HG03469 (cell line): Measurements from ENCODE around the gene ADCY5.
"Not testable (repeated sequence)": the region's sequence is repeated elsewhere in the genome, so short reads cannot be mapped to it uniquely, and the experiment has no call there.

Source experiments
- ATAC-seq: cut with Tn5 transposase; IDR thresholded peaks from one replicate; pipeline ENCODE4 v1.9.1; 2021; ENCODE audit warnings: mild to moderate bottlenecking, moderate library complexity, moderate number of reproducible peaks; ENCODE audit not compliant: unreplicated experiment

Gene ADCY5

DNA sequence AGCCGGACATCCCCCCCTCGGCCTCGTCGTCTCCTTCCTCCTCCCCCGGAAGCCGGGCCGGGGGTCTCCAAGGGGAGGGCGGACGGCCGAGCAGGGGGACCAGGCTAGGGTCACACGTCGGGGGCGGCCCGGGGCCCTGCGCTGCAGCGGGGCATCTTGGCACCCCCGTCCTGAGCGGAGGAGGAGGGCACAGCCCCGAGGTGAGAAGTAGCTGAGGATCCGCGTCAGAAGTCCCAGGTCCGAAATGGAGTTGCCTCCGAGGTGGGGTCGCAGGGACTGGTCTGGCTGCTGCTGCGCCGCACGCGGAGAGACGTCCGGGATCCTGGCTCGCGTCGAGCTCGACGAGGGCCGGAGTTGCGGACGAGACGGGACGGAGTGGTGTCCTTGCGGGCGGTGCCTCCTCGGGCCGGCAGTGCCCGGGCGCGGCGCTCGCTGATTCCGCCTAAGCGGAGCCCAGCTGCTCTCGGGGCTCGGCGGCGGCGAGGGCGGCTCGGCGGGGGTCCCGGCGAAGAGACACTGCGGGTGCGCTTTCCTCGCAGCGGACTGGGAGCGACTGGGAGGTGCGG, at the start of gene ADCY5:
Gene ADCY5, minus strand, starts transcription at position 555 of the 566 bp plus-strand sequence. Its CDS starts 545 bp downstream, at position 10.
- ATAC-seq: no peak

DNA sequence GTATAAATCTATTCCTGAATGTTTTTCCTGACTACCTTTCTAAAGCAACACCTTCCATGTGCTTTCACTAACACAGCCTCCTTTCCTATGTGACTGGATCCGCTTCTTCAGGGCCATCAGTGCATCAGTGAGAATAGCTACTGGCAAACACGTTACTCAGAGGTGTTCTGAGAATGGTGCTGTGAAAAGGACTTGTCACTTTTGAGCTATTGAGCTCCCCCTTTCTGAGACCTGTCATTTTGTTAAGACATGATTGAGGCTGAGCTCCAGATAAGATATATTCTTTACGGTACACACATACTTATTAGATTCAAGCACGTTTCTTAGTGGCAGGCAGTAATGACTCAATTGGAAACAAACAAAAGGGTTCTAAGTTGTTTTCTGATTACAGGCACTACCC, 45.0 kb upstream of the ADCY5 start:
- no peak for ATAC-seq

DNA sequence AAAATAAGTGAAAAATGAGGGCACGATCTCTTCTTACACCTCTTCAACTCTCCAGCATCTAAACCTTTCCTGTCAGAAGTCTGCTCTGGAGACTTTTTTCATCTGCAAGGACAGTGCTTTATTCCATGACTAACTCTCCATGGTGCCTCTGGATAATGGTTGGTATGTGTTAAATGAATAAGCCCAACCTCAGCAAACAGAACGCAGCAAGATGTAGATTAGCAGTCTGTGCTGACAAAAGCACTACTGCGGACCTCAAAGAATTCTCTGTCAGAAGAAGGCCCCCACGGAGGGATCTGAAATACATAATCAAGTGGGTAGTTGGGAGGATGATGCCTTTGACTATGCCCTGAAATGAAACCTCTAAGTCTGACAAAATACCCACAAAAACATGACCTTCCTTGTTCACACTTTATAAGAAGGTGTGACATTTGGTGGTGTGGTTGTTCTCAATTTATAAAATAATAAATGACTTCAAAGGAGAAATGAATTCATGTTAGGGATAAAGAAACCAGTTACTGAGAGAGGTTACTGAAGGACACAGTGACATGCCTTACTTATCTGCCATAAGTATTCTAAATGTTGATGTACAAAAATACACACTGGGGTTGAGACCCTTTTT, 43.2 kb upstream of the ADCY5 start:
- no peak for ATAC-seq

DNA sequence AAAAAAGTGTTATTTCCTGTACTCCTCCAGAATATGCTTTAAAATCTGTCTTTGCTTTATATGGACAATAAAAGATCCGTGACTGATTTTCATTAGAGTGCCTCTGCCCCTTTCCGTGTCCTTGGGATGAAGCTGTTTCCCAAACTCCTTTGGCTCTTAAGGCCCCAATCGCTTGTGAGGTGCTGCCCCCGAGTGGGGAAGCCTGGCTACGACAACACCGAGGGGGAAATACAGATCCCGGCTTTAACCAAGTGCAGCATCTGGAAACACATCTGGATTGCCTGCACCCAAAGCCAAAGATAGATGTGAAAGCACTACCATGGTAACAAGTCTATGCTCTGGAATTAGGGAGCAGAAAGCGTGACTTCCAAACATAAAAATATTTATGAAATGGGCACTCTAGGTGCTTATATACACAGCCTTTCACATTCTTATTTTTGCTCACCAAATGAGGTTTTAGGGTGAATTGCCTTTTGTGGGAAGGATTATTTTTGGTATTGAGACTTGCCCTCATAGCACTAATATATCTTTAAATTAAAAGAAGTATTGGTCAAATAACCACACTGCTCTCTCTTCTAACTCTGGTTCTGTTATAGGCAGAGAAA, 40.6 kb upstream of the ADCY5 start:
- ATAC-seq: no peak

DNA sequence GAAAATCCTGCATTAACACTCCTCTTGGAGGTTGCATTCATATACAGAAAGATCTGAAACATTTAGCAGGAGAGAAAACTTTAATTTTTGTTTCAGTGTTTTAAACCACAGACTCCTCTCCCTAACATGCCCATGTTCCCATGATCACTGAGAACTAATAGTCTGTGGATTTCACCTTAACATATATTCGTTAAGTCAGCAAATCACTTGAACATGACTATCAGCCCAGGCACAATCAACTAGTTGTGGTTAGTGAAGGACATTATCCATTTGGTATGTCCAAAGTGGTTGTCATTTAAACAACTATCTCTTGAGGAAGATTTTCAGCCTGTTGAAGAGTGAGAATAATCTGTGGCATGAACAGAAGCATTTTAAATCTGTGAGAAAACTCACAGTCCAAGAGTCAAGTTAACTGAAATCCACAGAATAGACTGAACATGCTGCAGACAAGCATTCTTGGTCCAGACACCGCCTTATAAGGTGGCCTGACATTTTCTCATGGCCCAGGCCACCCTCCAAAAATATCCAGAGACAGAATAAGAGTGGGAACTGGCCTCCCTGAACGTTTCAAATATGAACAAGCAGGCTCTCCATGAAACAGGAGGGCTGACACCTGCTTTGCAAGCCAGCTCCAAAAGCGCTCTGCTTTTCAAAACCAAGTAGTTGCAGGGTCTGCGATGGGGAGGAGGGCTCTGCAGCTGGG, 39.9 kb upstream of the ADCY5 start:
- ATAC-seq: no peak

DNA sequence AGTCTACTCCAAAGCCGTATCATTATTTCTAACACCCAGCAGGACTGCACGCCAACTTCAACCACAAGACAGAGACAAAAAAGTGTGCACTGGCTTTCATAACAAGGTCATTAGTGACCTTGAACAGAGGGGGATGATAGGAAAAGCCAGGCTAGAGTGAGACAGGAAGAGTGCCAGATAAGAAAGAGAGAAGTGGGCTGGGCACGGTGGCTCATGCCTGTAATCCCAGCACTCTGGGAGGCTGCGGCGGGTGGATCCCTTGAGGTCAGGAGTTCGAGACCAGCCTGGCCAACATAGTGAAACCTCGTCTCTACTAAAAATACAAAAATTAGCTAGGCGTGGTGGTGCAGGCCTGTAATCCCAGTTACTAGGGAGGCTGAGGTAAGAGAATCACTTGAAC, 38.2 kb upstream of the ADCY5 start:
- ATAC-seq: not testable (repeated sequence)

DNA sequence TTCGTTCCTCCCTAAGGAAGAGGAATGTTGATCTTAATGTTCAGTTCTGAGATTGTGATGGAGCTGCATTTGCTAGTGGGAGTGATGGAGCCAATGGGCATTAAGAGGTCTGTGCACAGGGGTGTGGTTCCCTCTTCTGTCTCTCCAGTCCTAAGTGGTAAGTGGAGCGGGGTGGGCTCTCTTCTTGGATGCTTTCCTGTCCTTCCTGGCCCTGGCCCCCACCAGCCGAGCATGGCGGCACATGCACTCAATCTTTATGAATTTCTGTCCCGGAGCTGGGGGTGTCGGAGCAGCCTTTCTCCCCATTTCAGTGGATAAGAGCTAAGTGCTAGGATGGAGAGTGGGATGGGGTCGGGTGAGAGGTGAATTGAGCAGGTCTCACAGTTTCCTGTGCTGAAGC, 37.6 kb upstream of the ADCY5 start:
- ATAC-seq: no peak

DNA sequence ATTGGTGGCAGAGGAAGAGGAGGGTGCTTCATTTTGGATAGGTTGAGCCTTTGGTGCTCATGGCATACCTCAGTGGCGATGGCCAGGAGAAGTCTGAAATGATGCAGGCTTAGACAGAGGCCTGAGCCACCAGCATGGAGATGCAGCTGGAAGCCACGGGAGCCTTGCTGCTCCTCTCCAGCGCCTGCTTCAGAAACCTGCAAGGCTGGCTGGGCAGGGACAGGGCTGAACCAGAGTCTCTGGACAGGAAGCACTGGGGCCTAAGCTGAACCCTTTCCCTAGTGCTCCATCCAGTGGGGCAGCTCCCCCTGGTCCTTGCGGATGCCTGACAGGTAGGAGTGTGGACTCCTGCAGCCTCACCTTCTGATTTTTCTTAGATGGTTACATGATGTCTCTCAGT, 36.7 kb upstream of the ADCY5 start:
- no peak for ATAC-seq

DNA sequence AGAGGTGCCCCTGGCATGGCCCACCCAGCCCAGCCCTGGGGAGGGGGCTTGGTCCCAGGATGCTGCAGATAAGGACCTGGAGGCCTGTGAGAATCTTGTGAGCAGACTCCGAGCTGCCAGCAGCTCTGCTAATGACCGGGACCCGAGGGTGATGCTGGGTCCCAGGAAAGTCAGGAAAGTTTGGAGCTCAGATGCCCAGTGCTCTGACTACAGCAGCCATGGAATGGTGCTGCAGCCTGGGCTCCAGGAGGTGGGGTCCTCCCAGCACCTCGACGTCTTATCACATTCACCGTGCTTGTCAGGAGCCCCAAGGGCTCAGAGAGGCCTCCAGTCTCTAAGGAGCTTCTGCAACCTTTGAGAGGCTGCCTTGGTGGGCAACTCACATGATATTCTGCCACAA, 34.3 kb upstream of the ADCY5 start:
- ATAC-seq: no peak

DNA sequence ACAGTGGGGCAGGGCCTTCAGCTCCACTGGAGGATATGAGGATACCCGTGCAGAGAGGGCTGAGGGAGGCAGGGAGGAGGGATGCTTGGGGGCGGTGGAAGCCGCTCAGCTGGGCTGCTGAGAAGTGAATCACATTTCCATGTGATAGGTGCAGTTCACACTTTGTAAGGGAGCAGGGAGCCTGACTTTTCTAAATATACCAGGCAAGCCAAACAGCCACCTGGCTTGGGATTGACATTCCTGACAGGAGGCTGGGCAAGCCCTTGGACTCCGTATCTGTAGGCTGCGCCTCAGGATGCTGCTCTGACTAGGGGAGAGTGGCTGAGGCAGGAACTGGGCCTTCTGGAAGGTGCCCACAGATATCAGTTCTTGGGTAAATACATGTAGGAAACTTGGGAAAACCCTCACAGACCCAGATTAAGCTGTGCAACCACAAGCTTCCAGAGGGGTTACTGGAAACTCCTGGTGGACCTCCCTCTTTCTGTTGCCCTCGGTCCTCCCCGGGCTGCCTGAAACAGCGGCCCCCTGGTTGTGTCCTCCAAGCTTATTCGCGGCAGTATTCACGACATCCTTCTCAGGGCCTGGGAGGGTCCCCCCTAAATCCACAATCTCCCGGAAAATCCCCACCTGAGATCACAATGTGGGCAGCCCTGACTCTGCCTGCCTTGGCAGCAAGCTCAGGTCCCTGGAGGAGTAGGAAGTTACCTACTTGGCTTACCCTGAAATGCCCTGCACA, 33.0 kb upstream of the ADCY5 start:
- no peak for ATAC-seq

DNA sequence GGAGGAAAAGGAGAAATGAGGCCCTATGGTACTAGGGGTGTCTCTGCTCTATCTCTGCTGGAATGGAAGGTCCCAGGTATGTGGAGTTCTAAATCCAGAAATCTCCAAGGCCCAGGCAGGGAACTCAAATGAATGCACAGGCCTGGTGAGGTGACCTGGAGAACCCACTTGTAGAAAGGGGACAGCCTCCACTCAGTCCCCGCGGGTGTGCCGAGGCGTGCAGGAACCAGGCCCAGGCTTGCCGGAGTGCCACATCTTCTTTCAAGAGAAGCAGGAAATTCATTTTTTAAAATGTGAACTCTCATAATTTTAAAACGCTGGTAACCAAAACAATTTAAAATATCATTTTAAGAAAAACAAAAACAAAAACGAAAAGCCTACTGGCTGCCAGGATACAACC, 32.2 kb upstream of the ADCY5 start:
- ATAC-seq: no peak

DNA sequence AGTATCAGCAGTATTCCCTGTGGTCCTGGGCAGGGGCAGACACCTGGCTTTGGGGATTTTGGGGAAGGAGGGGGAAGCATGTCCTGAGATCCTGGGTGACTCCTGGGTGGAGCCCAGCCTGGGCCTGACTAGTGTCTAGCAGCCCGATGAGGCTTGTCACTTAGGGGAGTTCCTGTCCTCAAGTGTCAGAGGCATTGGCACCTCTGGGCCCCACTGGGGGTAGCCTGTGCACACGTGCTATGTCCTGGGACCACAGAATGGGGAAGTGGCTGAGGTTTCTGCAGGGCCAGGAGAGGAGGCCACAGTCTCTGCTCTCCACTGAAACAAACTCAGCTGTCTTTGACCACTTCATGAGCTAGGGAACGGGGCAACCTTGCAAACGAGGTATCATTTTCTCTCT, 31.5 kb upstream of the ADCY5 start:
- ATAC-seq: no peak

DNA sequence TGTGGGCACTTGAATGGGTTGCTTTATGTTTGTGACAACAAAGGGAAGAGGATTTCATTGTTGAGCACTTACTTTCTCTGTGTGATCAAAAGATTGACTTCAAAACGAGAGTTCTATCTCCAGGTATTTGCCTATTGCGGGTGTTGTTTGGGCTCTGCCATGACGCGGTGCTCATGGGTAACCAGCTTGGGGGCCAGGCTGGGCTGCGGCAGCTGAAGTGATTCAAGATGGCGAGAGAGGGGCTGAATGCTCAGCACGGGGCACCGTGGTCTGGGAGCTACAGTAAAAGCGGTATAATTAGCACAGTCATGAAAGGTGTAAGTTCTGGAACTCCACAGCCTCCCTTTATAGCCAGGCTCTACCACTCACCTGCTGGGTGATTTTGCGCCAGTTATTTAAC, 31.0 kb upstream of the ADCY5 start:
- no peak for ATAC-seq

DNA sequence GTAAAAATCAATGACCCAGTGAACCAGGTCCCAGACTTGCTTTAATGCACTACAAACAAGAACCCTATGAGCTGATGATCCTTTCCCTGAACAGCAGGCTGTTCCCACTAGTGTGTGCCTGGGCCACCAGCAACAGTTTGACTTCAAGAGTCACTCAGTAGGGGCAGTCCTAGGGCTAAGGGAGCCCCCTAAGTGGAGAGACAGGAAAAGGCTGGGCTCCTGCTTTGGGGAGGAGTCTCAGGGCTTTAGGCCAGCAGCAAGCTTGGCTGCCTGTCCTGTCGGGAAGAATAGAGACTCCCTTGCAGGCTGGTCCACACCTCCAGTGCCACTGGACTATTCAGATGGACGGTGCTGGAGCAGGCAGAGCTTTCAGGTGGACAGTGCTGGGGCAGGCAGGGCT, 29.4 kb upstream of the ADCY5 start:
- ATAC-seq: no peak

DNA sequence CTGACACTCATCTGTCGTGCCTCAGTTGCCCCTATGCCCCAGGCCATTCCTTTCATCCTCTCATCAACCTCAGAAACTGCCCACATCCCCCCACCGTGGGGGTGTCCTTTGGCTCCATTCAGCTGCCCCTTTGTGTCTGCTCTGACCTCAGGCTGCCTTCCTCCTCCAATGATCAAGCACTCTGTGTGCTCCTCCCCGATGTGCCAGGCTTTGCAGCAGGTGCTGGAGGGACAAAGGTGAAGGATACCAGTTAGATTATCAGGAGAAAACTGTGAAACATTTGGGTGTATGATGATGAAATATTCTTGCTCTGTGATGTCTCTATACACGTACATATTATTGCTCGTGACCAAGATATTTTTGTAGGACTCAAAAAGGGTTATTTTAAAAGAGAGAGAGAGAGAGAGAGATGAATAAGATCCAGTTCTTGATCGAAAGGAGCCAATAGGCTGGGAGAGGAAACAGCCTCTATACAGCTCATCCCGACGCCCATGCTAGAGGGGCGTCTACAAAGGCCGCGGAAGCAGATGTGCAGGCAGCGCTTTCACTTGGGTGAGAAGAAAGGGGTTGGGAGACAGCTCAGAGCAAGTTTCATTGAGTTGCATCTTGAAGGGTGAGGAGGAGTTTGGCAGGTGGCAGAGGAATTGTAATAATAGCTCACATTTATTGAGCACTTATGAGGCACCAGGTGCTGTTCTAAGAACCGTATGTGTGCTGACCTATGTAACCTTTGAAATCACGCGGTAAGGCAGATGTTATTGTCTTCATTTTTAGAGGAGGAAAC, 28.3 kb upstream of the ADCY5 start:
- no peak for ATAC-seq

DNA sequence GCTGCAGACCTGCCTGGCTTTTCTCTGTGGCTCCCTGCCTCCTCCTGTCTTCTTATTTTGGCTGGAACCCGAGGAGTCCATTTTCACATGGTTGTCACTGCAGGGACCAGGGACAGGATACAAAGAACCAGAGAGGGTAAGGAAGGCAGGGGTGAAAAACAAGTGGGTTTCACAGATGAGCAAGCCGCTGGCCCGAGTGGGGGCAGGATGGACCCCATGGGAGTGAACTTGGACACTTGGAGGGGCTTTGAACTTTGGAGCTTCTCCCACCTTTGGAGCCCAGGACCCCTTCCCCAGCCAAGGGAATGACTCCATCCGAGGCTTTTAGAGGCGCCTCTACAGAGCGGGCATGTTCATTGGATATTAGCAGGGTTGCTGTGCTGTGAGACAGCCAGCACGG, 26.9 kb upstream of the ADCY5 start:
- no peak for ATAC-seq

DNA sequence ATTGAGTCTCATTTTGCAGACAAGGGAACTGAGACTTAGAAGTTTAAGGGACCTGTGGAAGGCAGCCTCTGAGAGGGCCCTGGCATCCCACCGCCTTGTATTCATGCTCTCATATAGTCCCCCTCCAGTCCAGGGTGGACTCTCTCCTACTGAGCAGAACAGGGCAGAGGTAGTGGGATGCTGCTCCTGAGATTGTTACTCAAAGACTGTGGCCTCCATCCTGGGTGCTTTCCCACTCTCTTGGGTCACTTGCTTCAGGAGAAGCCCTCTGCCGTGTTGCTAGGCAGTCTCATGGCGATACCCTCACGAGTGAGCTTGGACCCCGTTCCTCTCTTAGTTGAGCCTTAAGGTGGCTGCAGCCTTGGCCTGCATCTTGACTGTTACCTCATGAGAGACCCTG, 22.2 kb upstream of the ADCY5 start:
- ATAC-seq: no peak

DNA sequence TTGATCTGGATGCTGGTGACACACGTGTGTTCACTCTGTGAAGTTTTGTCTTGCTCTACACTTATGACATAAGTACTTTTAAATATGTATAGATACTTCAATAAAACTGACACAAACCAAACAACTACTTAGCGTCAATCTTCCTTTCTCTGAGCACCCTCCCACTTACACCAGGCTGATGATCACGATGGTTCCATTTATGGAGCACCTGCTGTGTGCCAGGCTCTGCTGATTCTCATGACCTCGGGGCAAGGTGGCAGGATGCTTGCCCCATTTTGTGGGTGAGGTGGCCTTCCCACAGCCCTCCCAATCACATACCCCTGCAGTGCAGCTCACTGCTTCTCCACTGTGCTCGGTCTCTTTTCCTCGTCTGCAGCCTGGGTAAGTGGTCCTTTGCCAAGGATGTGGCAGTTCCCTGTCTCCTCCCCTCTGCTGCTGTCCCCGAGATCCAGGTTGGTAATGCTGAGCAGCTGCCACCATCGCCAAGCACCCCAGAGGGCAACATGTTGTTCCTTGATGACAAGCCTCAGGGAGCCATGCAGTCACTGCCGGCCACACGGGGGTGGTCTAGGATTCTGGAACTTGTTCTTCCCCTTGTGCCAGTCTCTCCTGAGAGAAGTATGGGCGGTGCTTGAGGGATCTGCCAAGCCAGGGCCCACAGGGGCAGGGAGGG, 20.6 kb upstream of the ADCY5 start:
- no peak for ATAC-seq

DNA sequence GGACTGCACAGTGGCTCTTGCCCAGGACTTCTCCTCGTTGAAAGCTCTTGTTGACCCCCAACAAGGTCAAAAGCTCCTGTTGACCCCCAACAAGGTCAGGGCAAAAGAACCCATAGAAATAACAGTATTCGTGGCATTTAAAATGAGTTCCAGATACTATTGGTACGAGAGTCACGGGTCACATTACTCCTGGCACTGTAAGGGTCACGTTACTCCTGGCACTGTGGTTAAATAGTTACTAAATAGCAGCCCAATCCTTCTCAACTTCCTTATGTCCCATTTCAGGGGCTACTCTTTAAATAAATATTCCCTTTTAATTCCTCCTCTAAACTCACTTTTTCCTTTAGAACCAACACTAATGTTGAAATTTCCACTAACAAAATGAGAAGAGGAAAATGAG, 18.2 kb upstream of the ADCY5 start:
- no peak for ATAC-seq

DNA sequence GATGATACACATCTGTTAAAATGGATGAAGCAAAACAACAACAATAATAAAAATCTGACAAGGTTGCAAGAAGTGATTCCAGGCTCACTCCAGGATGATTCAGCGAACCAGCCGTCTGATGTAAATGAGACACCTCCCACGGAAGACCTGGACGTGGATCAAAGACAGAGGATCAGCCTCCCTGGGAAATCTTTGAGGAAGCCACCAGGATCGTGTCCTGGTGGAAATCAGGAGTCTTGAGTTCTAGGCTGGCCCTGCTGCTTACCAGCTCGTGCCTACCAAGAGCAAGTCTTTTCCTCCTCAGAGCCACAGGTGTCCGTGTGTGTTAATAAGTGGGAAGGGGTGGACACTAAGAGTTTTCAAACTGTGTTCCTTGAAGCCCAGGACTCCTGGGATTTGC, 15.3 kb upstream of the ADCY5 start:
- no peak for ATAC-seq
